ENCODE results near the gene ADAD1. TPM values are rescaled to one million over a fixed set of nuclear protein-coding genes. Genes with fewer than 3 reads are reported as not detected.

ADAD1 gene
- total RNA-seq (not detected), polyA plus RNA-seq (not detected)

DNA sequence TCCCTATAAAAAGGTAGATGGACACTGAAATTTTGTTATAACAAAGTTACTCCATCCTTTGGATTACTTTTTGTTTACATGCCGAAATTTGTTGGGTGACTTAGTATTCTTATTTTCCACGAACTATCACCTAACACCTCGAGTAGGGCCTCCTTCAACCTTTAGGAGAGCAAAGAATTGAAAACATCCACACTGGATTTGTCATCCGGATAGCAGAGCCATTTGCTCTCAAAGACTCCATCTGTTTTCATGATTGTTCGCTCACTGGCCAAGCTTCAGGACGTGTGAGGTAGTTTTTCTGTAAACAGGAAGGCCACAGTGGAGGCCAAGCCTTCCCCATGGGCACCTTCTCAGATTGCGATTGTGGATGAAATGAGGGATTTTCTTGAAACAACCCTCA lies at the start of gene ADAD1:
Gene ADAD1 (plus strand): TSS at position 301 of the 400 bp plus-strand sequence. CDS start 1,059 bp downstream, outside the sequence.
- ChIA-PET CTCF (ENCODE audit: partially characterized antibody) (no interaction called here), POLR2A (ENCODE audit: partially characterized antibody) (no interaction called here)
- Histone ChIP-seq H3K9me3 (ENCODE audit: control insufficient read depth in 1 of 2, low read length in 2 of 2) (no peaks in the 10 kb centered on the region), H3K4me1 (ENCODE audit: insufficient read depth, low read length) (no peaks in the 10 kb centered on the region), H3K27me3 (ENCODE audit: insufficient read depth, low read length) (no peaks in the 10 kb centered on the region), H3K27ac (ENCODE audit: low read depth, low read length) (no peak within 1 kb of the TSS), H3K36me3 (ENCODE audit: insufficient read depth, low read length) (no peaks in the 10 kb centered on the region), H3K4me3 (ENCODE audit: low read length in 2 of 2) (no peak within 1 kb of the TSS)
- Mint-ChIP-seq H3K4me3 (no peak within 1 kb of the TSS), H3K27ac (no peak within 1 kb of the TSS), H3K27me3 (no peaks in the 10 kb centered on the region), H3K4me1 (no peaks in the 10 kb centered on the region), H3K9me3 (peaks cover 0 to 3% (median 0%) of the 10 kb centered on the region in 8 donors), H3K36me3 (no peaks in the 10 kb centered on the region)
- intact Hi-C loops (cut with micrococcal nuclease): no loop called here
- no peak for DNase-seq

- Histone ChIP-seq H3K36me3 (ENCODE audit: insufficient read depth, low read length) (peaks cover 18% of the 10 kb centered on the region), H3K27me3 (ENCODE audit: insufficient read depth, low read length) (no peaks in the 10 kb centered on the region), H3K4me1 (ENCODE audit: insufficient read depth, low read length) (no peaks in the 10 kb centered on the region), H3K9me3 (ENCODE audit: control insufficient read depth in 1 of 2, low read length in 2 of 2) (no peaks in the 10 kb centered on the region), H3K27ac (ENCODE audit: low read depth, low read length) (no peak overlapping the region), H3K4me3 (ENCODE audit: low read length in 2 of 2) (no peak overlapping the region)
- CTCF ChIA-PET (ENCODE audit: partially characterized antibody): no interaction called here
- Mint-ChIP-seq H3K27ac (peak overlapping the region in 6 of 7 donors; percentile 27 to 70 (median 46)), H3K27me3 (no peaks in the 10 kb centered on the region), H3K4me3 (no peak overlapping the region), H3K4me1 (peaks cover 9 to 14% (median 11%) of the 10 kb centered on the region in 4 donors), H3K36me3 (peaks cover 47 to 55% of the 10 kb centered on the region in 2 donors), H3K9me3 (no peaks in the 10 kb centered on the region)
- intact Hi-C loops (cut with micrococcal nuclease): no loop called here
- DNase-seq: no peak
- POLR2A ChIA-PET (ENCODE audit: partially characterized antibody): no interaction called here
Observed at GRCh38 chr4:122329876-122330565, 48.8 kb upstream of the ADAD1 start.

GRCh38 chr4:122331195-122331594 lies 47.6 kb upstream of the ADAD1 start:
- Mint-ChIP-seq H3K27me3 (no peaks in the 10 kb centered on the region), H3K27ac (no peak overlapping the region), H3K4me3 (no peak overlapping the region), H3K9me3 (no peaks in the 10 kb centered on the region), H3K36me3 (peaks cover 55 to 62% of the 10 kb centered on the region in 2 donors), H3K4me1 (peaks cover 9 to 17% (median 12%) of the 10 kb centered on the region in 4 donors)
- intact Hi-C loops (cut with micrococcal nuclease): no loop called here
- CTCF ChIA-PET (ENCODE audit: partially characterized antibody): no interaction called here
- POLR2A ChIA-PET (ENCODE audit: partially characterized antibody): no interaction called here
- Histone ChIP-seq H3K4me3 (ENCODE audit: low read length in 2 of 2) (no peak overlapping the region), H3K27me3 (ENCODE audit: insufficient read depth, low read length) (no peaks in the 10 kb centered on the region), H3K4me1 (ENCODE audit: insufficient read depth, low read length) (no peaks in the 10 kb centered on the region), H3K27ac (ENCODE audit: low read depth, low read length) (no peak overlapping the region), H3K36me3 (ENCODE audit: insufficient read depth, low read length) (peaks cover 25% of the 10 kb centered on the region), H3K9me3 (ENCODE audit: control insufficient read depth in 1 of 2, low read length in 2 of 2) (no peaks in the 10 kb centered on the region)
- no peak for DNase-seq

GRCh38 chr4:122334828-122335227 lies 44.0 kb upstream of the ADAD1 start:
- intact Hi-C loops (cut with micrococcal nuclease): no loop called here
- H3K36me3 ChIP-seq (ENCODE audit: insufficient read depth, low read length): peaks cover 25% of the 10 kb centered on the region
- H3K4me3 ChIP-seq (ENCODE audit: low read length in 2 of 2): no peak overlapping the region
- H3K4me1 ChIP-seq (ENCODE audit: insufficient read depth, low read length): no peaks in the 10 kb centered on the region
- Mint-ChIP-seq H3K4me3 (no peak overlapping the region), H3K27me3 (no peaks in the 10 kb centered on the region), H3K27ac (no peak overlapping the region), H3K9me3 (peaks cover 0 to 2% (median 0%) of the 10 kb centered on the region in 8 donors), H3K4me1 (peaks cover 8 to 13% (median 9%) of the 10 kb centered on the region in 4 donors), H3K36me3 (peaks cover 47 to 52% of the 10 kb centered on the region in 2 donors)
- POLR2A ChIA-PET (ENCODE audit: partially characterized antibody): no interaction called here
- no peak for DNase-seq
- H3K27ac ChIP-seq (ENCODE audit: low read depth, low read length): no peak overlapping the region
- H3K9me3 ChIP-seq (ENCODE audit: control insufficient read depth in 1 of 2, low read length in 2 of 2): no peaks in the 10 kb centered on the region
- H3K27me3 ChIP-seq (ENCODE audit: insufficient read depth, low read length): no peaks in the 10 kb centered on the region
- CTCF ChIA-PET (ENCODE audit: partially characterized antibody): interaction anchor here (0.9 kb wide), 1 partner anchor 12 kb away, joined by 3 read pairs; no protein-coding TSS in a partner anchor

- H3K27ac Mint-ChIP-seq: peak overlapping the region in 2 of 7 donors; percentile 64 to 66
- H3K36me3 Mint-ChIP-seq: peaks cover 31 to 55% of the 10 kb centered on the region in 2 donors
- H3K9me3 ChIP-seq (ENCODE audit: control insufficient read depth in 1 of 2, low read length in 2 of 2): no peaks in the 10 kb centered on the region
- ChIA-PET POLR2A (ENCODE audit: partially characterized antibody) (no interaction called here), CTCF (ENCODE audit: partially characterized antibody) (interaction anchor here (2.4 kb wide), 1 partner anchor 236 kb away, joined by 7 read pairs; no protein-coding TSS in a partner anchor)
- peaks cover 10% of the 10 kb centered on the region for H3K36me3 ChIP-seq (ENCODE audit: insufficient read depth, low read length)
- H3K4me3 Mint-ChIP-seq: no peak overlapping the region
- no peaks in the 10 kb centered on the region for H3K27me3 Mint-ChIP-seq
- H3K27ac ChIP-seq (ENCODE audit: low read depth, low read length): no peak overlapping the region
- H3K4me3 ChIP-seq (ENCODE audit: low read length in 2 of 2): no peak overlapping the region
- no peaks in the 10 kb centered on the region for H3K27me3 ChIP-seq (ENCODE audit: insufficient read depth, low read length)
- DNase-seq: no peak
- no peaks in the 10 kb centered on the region for H3K9me3 Mint-ChIP-seq
- H3K4me1 ChIP-seq (ENCODE audit: insufficient read depth, low read length): no peaks in the 10 kb centered on the region
- H3K4me1 Mint-ChIP-seq: no peaks in the 10 kb centered on the region
- intact Hi-C loops (cut with micrococcal nuclease): no loop called here
Observed at GRCh38 chr4:122341886-122342285, 36.9 kb upstream of the ADAD1 start.

GRCh38 chr4:122346036-122346435 lies 32.8 kb upstream of the ADAD1 start:
- Histone ChIP-seq H3K4me1 (ENCODE audit: insufficient read depth, low read length) (no peaks in the 10 kb centered on the region), H3K9me3 (ENCODE audit: control insufficient read depth in 1 of 2, low read length in 2 of 2) (no peaks in the 10 kb centered on the region), H3K36me3 (ENCODE audit: insufficient read depth, low read length) (peaks cover 21% of the 10 kb centered on the region), H3K27ac (ENCODE audit: low read depth, low read length) (no peak overlapping the region), H3K4me3 (ENCODE audit: low read length in 2 of 2) (no peak overlapping the region), H3K27me3 (ENCODE audit: insufficient read depth, low read length) (no peaks in the 10 kb centered on the region)
- POLR2A ChIA-PET (ENCODE audit: partially characterized antibody): no interaction called here
- H3K36me3 Mint-ChIP-seq: peaks cover 59 to 72% of the 10 kb centered on the region in 2 donors
- no peak for DNase-seq
- no peak overlapping the region for H3K27ac Mint-ChIP-seq
- H3K4me3 Mint-ChIP-seq: no peak overlapping the region
- H3K9me3 Mint-ChIP-seq: no peaks in the 10 kb centered on the region
- H3K27me3 Mint-ChIP-seq: no peaks in the 10 kb centered on the region
- CTCF ChIA-PET (ENCODE audit: partially characterized antibody): interaction anchor here (0.9 to 1.0 kb wide), 2 partner anchors 11 to 232 kb away, joined by 3 to 4 read pairs; no protein-coding TSS in a partner anchor
- intact Hi-C loops (cut with micrococcal nuclease): no loop called here
- no peaks in the 10 kb centered on the region for H3K4me1 Mint-ChIP-seq

DNA sequence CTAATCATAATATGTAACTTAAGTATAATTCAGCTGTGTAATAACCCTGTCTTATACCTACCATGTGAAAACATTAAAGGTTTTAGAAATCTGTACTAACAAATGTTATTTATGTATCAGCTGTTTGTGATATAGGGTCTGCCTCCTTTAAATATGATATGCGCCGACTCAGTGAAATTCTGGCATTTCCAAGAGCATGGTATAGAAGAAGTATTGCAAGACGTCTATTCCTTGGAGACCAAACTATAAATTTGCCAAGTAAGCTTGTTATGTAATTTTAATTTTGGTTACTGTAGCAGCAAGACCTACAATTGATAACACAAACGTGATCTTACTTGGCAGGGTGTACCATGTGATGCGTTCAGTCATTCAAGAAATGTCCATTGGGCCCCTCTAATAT lies 32.3 kb upstream of the ADAD1 start:
- H3K36me3 Mint-ChIP-seq: peaks cover 63 to 75% of the 10 kb centered on the region in 2 donors
- ChIA-PET POLR2A (ENCODE audit: partially characterized antibody) (no interaction called here), CTCF (ENCODE audit: partially characterized antibody) (interaction anchor here (0.9 to 1.0 kb wide), 2 partner anchors 11 to 232 kb away, joined by 3 to 4 read pairs; no protein-coding TSS in a partner anchor)
- H3K27ac ChIP-seq (ENCODE audit: low read depth, low read length): no peak overlapping the region
- no peak overlapping the region for H3K4me3 ChIP-seq (ENCODE audit: low read length in 2 of 2)
- H3K27me3 Mint-ChIP-seq: no peaks in the 10 kb centered on the region
- H3K36me3 ChIP-seq (ENCODE audit: insufficient read depth, low read length): peaks cover 21% of the 10 kb centered on the region
- H3K4me1 Mint-ChIP-seq: no peaks in the 10 kb centered on the region
- no peaks in the 10 kb centered on the region for H3K9me3 ChIP-seq (ENCODE audit: control insufficient read depth in 1 of 2, low read length in 2 of 2)
- intact Hi-C loops (cut with micrococcal nuclease): no loop called here
- H3K4me1 ChIP-seq (ENCODE audit: insufficient read depth, low read length): no peaks in the 10 kb centered on the region
- H3K9me3 Mint-ChIP-seq: no peaks in the 10 kb centered on the region
- H3K27me3 ChIP-seq (ENCODE audit: insufficient read depth, low read length): no peaks in the 10 kb centered on the region
- H3K4me3 Mint-ChIP-seq: no peak overlapping the region
- H3K27ac Mint-ChIP-seq: no peak overlapping the region
- no peak for DNase-seq
